Measurements from ENCODE around the gene LHX3.
A peak's percentile ranks its signal among the peaks of the same experiment; 100 is the strongest.
"Not testable (repeated sequence)": the region's sequence is repeated elsewhere in the genome, so short reads cannot be mapped to it uniquely, and the experiment has no call there.

Gene LHX3

DNA sequence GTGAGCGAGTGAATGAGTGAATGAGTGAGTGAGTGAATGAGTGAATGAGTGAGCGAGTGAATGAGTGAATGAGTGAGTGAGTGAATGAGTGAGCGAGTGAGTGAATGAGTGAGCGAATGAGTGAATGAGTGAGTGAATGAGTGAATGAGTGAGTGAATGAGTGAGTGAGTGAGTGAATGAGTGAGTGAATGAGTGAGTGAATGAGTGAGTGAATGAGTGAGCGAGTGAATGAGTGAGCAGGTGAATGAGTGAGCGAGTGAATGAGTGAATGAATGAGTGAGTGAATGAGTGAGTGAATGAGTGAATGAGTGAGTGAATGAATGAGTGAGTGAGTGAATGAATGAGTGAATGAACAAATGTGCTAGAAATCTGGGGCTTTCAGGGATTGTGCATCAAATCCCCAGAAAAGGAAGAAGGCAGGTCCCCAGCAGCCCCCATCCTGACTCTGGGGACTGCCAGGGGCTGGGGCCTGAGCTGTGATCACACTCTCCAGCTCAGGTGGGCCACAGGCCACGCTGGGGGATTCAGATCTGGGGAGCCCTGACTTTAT lies 54.2 kb downstream of the LHX3 start:
- not testable (repeated sequence) for H3K9me3 ChIP-seq (replicated peaks in 1 of 2; ENCODE audit: control insufficient read depth in 2 of 2, insufficient read depth in 1 of 2, low read depth in 1 of 2, low read length in 2 of 2); H3K27ac ChIP-seq (replicated peaks; ENCODE audit: low read length); H4K8ac ChIP-seq (ENCODE audit: low read depth, low read length); H3K36me3 ChIP-seq (replicated peaks in 1 of 2; ENCODE audit: control insufficient read depth in 2 of 2, insufficient read depth in 2 of 2, low read length in 2 of 2); H2AK5ac ChIP-seq (ENCODE audit: low read depth, low read length); H4K91ac ChIP-seq (ENCODE audit: low read depth, low read length, poor library complexity); H2BK5ac ChIP-seq (ENCODE audit: low read length); H3K79me1 ChIP-seq (ENCODE audit: low read depth, low read length); H2AFZ ChIP-seq (ENCODE audit: low read length); H2BK15ac ChIP-seq (ENCODE audit: low read length); H3K14ac ChIP-seq (ENCODE audit: low read length); H3K23ac ChIP-seq (ENCODE audit: low read depth, low read length, poor library complexity); H3K4me2 ChIP-seq (ENCODE audit: insufficient read depth, low read length, poor library complexity, severe bottlenecking); H2BK120ac ChIP-seq (ENCODE audit: low read depth, low read length); H3K4me3 ChIP-seq (ENCODE audit: low read length in 2 of 2); H3K4ac ChIP-seq (ENCODE audit: low read length); DNase-seq (ENCODE audit: low spot score); H3K9ac ChIP-seq (ENCODE audit: low read depth, low read length, poor library complexity); H2BK12ac ChIP-seq (ENCODE audit: low read length)
- H3K27me3 ChIP-seq (ENCODE audit: control insufficient read depth in 3 of 3, insufficient read depth in 3 of 3, low read depth in 1 of 3, low read length in 3 of 3): peaks cover 2 to 68% (median 14%) of the 10 kb centered on the region in 3 experiments
- H3K18ac ChIP-seq (ENCODE audit: low read length): peak overlapping the region; percentile 31
- H3K4me1 ChIP-seq (ENCODE audit: control insufficient read depth in 2 of 2, insufficient read depth in 1 of 2, low read depth in 1 of 2, low read length in 2 of 2): peaks cover 17 to 21% of the 10 kb centered on the region in 2 donors
- WGBS, 2 donors (ENCODE audit: extremely low coverage in 2 of 2, insufficient read length in 2 of 2, insufficient replicate concordance in 1 of 2): 100% methylated on average over 4 of the region's 7 CpGs; no CpG with 5 or more reads in 1 of the 2 donors

DNA sequence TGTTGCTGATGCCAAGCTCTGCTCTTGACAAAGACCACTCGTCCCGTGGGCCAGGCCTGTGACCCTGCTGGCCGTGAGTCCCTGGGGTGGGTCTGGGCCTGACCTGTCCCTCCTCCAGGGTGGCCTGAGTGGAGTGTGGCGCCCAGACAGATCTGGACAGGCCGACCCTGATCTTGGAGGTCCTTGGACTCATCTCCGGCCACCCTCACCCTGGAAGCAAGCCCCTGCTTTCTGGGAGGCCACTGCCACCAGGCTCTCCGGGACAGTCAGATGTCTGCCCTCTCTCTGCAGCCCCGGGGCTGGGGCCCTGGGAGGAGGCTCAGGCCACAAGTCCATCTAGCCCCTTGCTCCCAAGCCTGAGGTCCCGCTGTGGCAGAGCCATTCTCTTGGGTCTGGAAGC lies 55.1 kb downstream of the LHX3 start:
- peaks cover 2 to 67% (median 14%) of the 10 kb centered on the region in 3 experiments for H3K27me3 ChIP-seq (ENCODE audit: control insufficient read depth in 3 of 3, insufficient read depth in 3 of 3, low read depth in 1 of 3, low read length in 3 of 3)
- H3K9me3 ChIP-seq (replicated peaks in 1 of 2; ENCODE audit: control insufficient read depth in 2 of 2, insufficient read depth in 1 of 2, low read depth in 1 of 2, low read length in 2 of 2): peaks cover 0 to 4% of the 10 kb centered on the region in 2 donors
- H4K91ac ChIP-seq (ENCODE audit: low read depth, low read length, poor library complexity): no peak overlapping the region
- WGBS, 2 donors (ENCODE audit: extremely low coverage in 2 of 2, insufficient read length in 2 of 2, insufficient replicate concordance in 1 of 2): no CpG with 5 or more reads among the region's 9 CpGs
- no peak overlapping the region for H2BK120ac ChIP-seq (ENCODE audit: low read depth, low read length)
- H3K23ac ChIP-seq (ENCODE audit: low read depth, low read length, poor library complexity): peak overlapping the region; percentile 37
- no peak overlapping the region for H4K8ac ChIP-seq (ENCODE audit: low read depth, low read length)
- H3K36me3 ChIP-seq (replicated peaks in 1 of 2; ENCODE audit: control insufficient read depth in 2 of 2, insufficient read depth in 2 of 2, low read length in 2 of 2): no peaks in the 10 kb centered on the region
- H2BK12ac ChIP-seq (ENCODE audit: low read length): peak overlapping the region; percentile 35
- no peak overlapping the region for H3K4me2 ChIP-seq (ENCODE audit: insufficient read depth, low read length, poor library complexity, severe bottlenecking)
- H3K79me1 ChIP-seq (ENCODE audit: low read depth, low read length): peaks cover 1% of the 10 kb centered on the region
- no peak for DNase-seq (ENCODE audit: low spot score)
- no peak overlapping the region for H2AFZ ChIP-seq (ENCODE audit: low read length)
- H3K4me1 ChIP-seq (ENCODE audit: control insufficient read depth in 2 of 2, insufficient read depth in 1 of 2, low read depth in 1 of 2, low read length in 2 of 2): peaks cover 17 to 21% of the 10 kb centered on the region in 2 donors
- peak overlapping the region; percentile 78 for H2AK5ac ChIP-seq (ENCODE audit: low read depth, low read length)
- H3K9ac ChIP-seq (ENCODE audit: low read depth, low read length, poor library complexity): no peak overlapping the region
- H3K4ac ChIP-seq (ENCODE audit: low read length): no peak overlapping the region
- H3K14ac ChIP-seq (ENCODE audit: low read length): no peak overlapping the region
- peak overlapping the region; percentile 27 for H3K18ac ChIP-seq (ENCODE audit: low read length)
- no peak overlapping the region for H2BK5ac ChIP-seq (ENCODE audit: low read length)
- H2BK15ac ChIP-seq (ENCODE audit: low read length): peak overlapping the region; percentile 28
- peak overlapping the region in 1 of 2 donors; percentile 39 for H3K4me3 ChIP-seq (ENCODE audit: low read length in 2 of 2)
- H3K27ac ChIP-seq (replicated peaks; ENCODE audit: low read length): no peak overlapping the region

DNA sequence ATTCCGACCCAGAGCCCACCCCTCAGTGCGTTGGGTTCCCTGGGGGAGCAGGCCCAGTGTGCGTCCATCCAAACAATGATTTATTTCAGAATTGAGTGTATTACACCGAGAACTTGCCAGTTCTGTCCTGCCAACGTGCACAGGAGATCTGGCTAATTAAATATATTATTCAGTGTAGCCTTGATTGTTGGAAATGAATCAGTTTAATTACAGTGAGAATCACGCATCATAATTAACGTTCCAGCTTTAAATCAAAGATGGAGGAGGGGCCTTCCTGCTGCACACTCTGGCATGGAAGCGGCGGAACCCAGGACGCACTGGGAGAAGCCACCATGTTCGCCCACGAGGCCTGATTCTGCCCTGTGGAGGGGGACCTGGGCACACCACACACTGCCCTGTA lies 55.6 kb downstream of the LHX3 start:
- H3K27me3 ChIP-seq (ENCODE audit: control insufficient read depth in 3 of 3, insufficient read depth in 3 of 3, low read depth in 1 of 3, low read length in 3 of 3): peaks cover 2 to 69% (median 14%) of the 10 kb centered on the region in 3 experiments
- peak overlapping the region; percentile 78 for H2AK5ac ChIP-seq (ENCODE audit: low read depth, low read length)
- H2AFZ ChIP-seq (ENCODE audit: low read length): no peak overlapping the region
- H3K9me3 ChIP-seq (replicated peaks in 1 of 2; ENCODE audit: control insufficient read depth in 2 of 2, insufficient read depth in 1 of 2, low read depth in 1 of 2, low read length in 2 of 2): peaks cover 0 to 4% of the 10 kb centered on the region in 2 donors
- no peak overlapping the region for H3K27ac ChIP-seq (replicated peaks; ENCODE audit: low read length)
- H3K4ac ChIP-seq (ENCODE audit: low read length): no peak overlapping the region
- peak overlapping the region; percentile 28 for H2BK15ac ChIP-seq (ENCODE audit: low read length)
- WGBS, 2 donors (ENCODE audit: extremely low coverage in 2 of 2, insufficient read length in 2 of 2, insufficient replicate concordance in 1 of 2): no CpG with 5 or more reads among the region's 12 CpGs
- no peak overlapping the region for H4K8ac ChIP-seq (ENCODE audit: low read depth, low read length)
- peaks cover 17 to 21% of the 10 kb centered on the region in 2 donors for H3K4me1 ChIP-seq (ENCODE audit: control insufficient read depth in 2 of 2, insufficient read depth in 1 of 2, low read depth in 1 of 2, low read length in 2 of 2)
- no peaks in the 10 kb centered on the region for H3K36me3 ChIP-seq (replicated peaks in 1 of 2; ENCODE audit: control insufficient read depth in 2 of 2, insufficient read depth in 2 of 2, low read length in 2 of 2)
- H3K4me3 ChIP-seq (ENCODE audit: low read length in 2 of 2): no peak overlapping the region
- no peak overlapping the region for H2BK5ac ChIP-seq (ENCODE audit: low read length)
- no peak overlapping the region for H3K4me2 ChIP-seq (ENCODE audit: insufficient read depth, low read length, poor library complexity, severe bottlenecking)
- H3K18ac ChIP-seq (ENCODE audit: low read length): no peak overlapping the region
- H2BK12ac ChIP-seq (ENCODE audit: low read length): no peak overlapping the region
- H4K91ac ChIP-seq (ENCODE audit: low read depth, low read length, poor library complexity): no peak overlapping the region
- DNase-seq (ENCODE audit: low spot score): no peak
- no peak overlapping the region for H2BK120ac ChIP-seq (ENCODE audit: low read depth, low read length)
- H3K23ac ChIP-seq (ENCODE audit: low read depth, low read length, poor library complexity): peak overlapping the region; percentile 37
- H3K79me1 ChIP-seq (ENCODE audit: low read depth, low read length): peaks cover 1% of the 10 kb centered on the region
- H3K14ac ChIP-seq (ENCODE audit: low read length): no peak overlapping the region
- H3K9ac ChIP-seq (ENCODE audit: low read depth, low read length, poor library complexity): no peak overlapping the region

- Histone ChIP-seq H3K23ac (ENCODE audit: low read depth, low read length, poor library complexity) (no peak overlapping the region), H3K36me3 (replicated peaks in 1 of 2; ENCODE audit: control insufficient read depth in 2 of 2, insufficient read depth in 2 of 2, low read length in 2 of 2) (no peaks in the 10 kb centered on the region), H2BK120ac (ENCODE audit: low read depth, low read length) (no peak overlapping the region), H3K27ac (replicated peaks; ENCODE audit: low read length) (no peak overlapping the region), H3K4me2 (ENCODE audit: insufficient read depth, low read length, poor library complexity, severe bottlenecking) (no peak overlapping the region), H3K4me1 (ENCODE audit: control insufficient read depth in 2 of 2, insufficient read depth in 1 of 2, low read depth in 1 of 2, low read length in 2 of 2) (peaks cover 17 to 21% of the 10 kb centered on the region in 2 donors), H3K79me1 (ENCODE audit: low read depth, low read length) (peaks cover 1% of the 10 kb centered on the region), H3K14ac (ENCODE audit: low read length) (peak overlapping the region; percentile 86), H2AFZ (ENCODE audit: low read length) (peak overlapping the region; percentile 84), H4K91ac (ENCODE audit: low read depth, low read length, poor library complexity) (no peak overlapping the region), H3K9me3 (replicated peaks in 1 of 2; ENCODE audit: control insufficient read depth in 2 of 2, insufficient read depth in 1 of 2, low read depth in 1 of 2, low read length in 2 of 2) (peaks cover 0 to 4% of the 10 kb centered on the region in 2 donors), H4K8ac (ENCODE audit: low read depth, low read length) (no peak overlapping the region), H3K4me3 (ENCODE audit: low read length in 2 of 2) (no peak overlapping the region), H2BK15ac (ENCODE audit: low read length) (peak overlapping the region; percentile 3), H2AK5ac (ENCODE audit: low read depth, low read length) (peak overlapping the region; percentile 67), H2BK12ac (ENCODE audit: low read length) (peak overlapping the region; percentile 19), H3K18ac (ENCODE audit: low read length) (peak overlapping the region; percentile 58), H3K27me3 (ENCODE audit: control insufficient read depth in 3 of 3, insufficient read depth in 3 of 3, low read depth in 1 of 3, low read length in 3 of 3) (peaks cover 2 to 74% (median 14%) of the 10 kb centered on the region in 3 experiments), H2BK5ac (ENCODE audit: low read length) (no peak overlapping the region), H3K4ac (ENCODE audit: low read length) (no peak overlapping the region), H3K9ac (ENCODE audit: low read depth, low read length, poor library complexity) (peak overlapping the region; percentile 47)
- DNase-seq (ENCODE audit: low spot score): no peak
- no CpG with 5 or more reads among the region's 14 CpGs for WGBS, 2 donors (ENCODE audit: extremely low coverage in 2 of 2, insufficient read length in 2 of 2, insufficient replicate concordance in 1 of 2)
Measured at GRCh38 chr9:136148766-136149165, 56.2 kb downstream of the LHX3 start.
